ENCODE data around the gene GALNT10. TPM values are rescaled to one million over a fixed set of nuclear protein-coding genes. Genes with fewer than 3 reads are reported as not detected.

GALNT10 gene
- total and polyA plus RNA-seq, 9 of the 15 experiments (the other 6 are each of a cell fraction or from before 2014, with no cell fraction given), result 4.6 to 37.1 (median 13.3) TPM

- CTCF ChIA-PET (ENCODE audit: low intra/inter-chr PET ratio), result no interaction called here
- no peak overlapping the region for H3K9ac ChIP-seq (ENCODE audit: insufficient read depth in 1 of 2, low read depth in 2 of 2, low read length in 2 of 2)
- no peak for FAIRE-seq
- TF ChIP-seq HCFC1 (IDR thresholded peaks at IDR 0.05; ENCODE audit: low read depth, low read length), result no peak
- TF ChIP-seq ETS2 (tag; IDR thresholded peaks at IDR 0.05; ENCODE audit: borderline replicate concordance, poor library complexity, severe bottlenecking), result no peak
- TF ChIP-seq ZNF445 (CRISPR knock-in tag; IDR thresholded peaks at IDR 0.05; ENCODE audit: low read depth), result no peak
- TF ChIP-seq TOE1 (IDR thresholded peaks at IDR 0.05; ENCODE audit: borderline replicate concordance), result no peak
- TF ChIP-seq TOE1 (CRISPR knock-in tag; IDR thresholded peaks at IDR 0.05; ENCODE audit: borderline replicate concordance, low read depth), result no peak
- TF ChIP-seq HBP1 (CRISPR knock-in tag; IDR thresholded peaks at IDR 0.05), result no peak
- TF ChIP-seq ZBTB33 (CRISPR knock-in tag; IDR thresholded peaks at IDR 0.05), result no peak
- no peak for TF ChIP-seq ELK1 (CRISPR knock-in tag; IDR thresholded peaks at IDR 0.05)
- no peak for TF ChIP-seq EHMT2 (IDR thresholded peaks at IDR 0.05)
- TF ChIP-seq MAFF (IDR thresholded peaks at IDR 0.05; ENCODE audit: low read length), result no peak
- TF ChIP-seq ARID1B (IDR thresholded peaks at IDR 0.05), result no peak
- TF ChIP-seq ZBTB8A (IDR thresholded peaks at IDR 0.05; ENCODE audit: partially characterized antibody), result no peak
- no peak for TF ChIP-seq CBX5 (IDR thresholded peaks at IDR 0.05; ENCODE audit: borderline replicate concordance, low read depth)
- TF ChIP-seq ZBTB5 (IDR thresholded peaks at IDR 0.05), result no peak
- TF ChIP-seq POLR2B (IDR thresholded peaks at IDR 0.05; ENCODE audit: low read depth, partially characterized antibody), result no peak
Measured at GRCh38 chr5:154308443-154309370, 118.2 kb downstream of the GALNT10 start.

More at GRCh38 chr5:154308443-154309370, 118.2 kb downstream of the GALNT10 start:
- DNase-seq (ENCODE audit: extremely low read depth in 1 of 4, low spot score in 3 of 4) (no peak), ATAC-seq (no peak)
- no peaks in the 10 kb centered on the region for H3K79me2 ChIP-seq (ENCODE audit: control insufficient read depth, insufficient read depth, low read length)
- no peak overlapping the region for H3K4me3 ChIP-seq
- H4K20me1 ChIP-seq (replicated peaks; ENCODE audit: control insufficient read depth, insufficient read depth, low read length), result no peaks in the 10 kb centered on the region; the same call in 1 of the 2 replicates
- BruUV-seq (replicated peaks), result no TSS peak
- H2AFZ ChIP-seq (ENCODE audit: low read depth, low read length), result no peak overlapping the region
- H3K36me3 ChIP-seq (ENCODE audit: control insufficient read depth, insufficient read depth, low read length), result no peaks in the 10 kb centered on the region
- intact Hi-C loops (cut with micrococcal nuclease) (no loop called here), in situ Hi-C loops (cut with MboI) (no loop called here)
- 69% methylated on average over 7 of the region's 7 CpGs for WGBS (ENCODE audit: insufficient coverage, low coverage, missing lambda C conversion rate)
- no peaks in the 10 kb centered on the region for H3K4me1 ChIP-seq (replicated peaks in 1 of 2; ENCODE audit: control insufficient read depth in 2 of 2, insufficient read depth in 2 of 2, low read length in 2 of 2)
- no peaks in the 10 kb centered on the region for H3K9me3 ChIP-seq (replicated peaks; ENCODE audit: control insufficient read depth, insufficient read depth, low read depth, low read length)
- no peaks in the 10 kb centered on the region for H3K9me1 ChIP-seq (ENCODE audit: control insufficient read depth, insufficient read depth, low read length)
- H3K27me3 ChIP-seq (ENCODE audit: control insufficient read depth in 2 of 2, insufficient read depth in 2 of 2, low read length in 2 of 2), result no peaks in the 10 kb centered on the region
- POLR2A ChIA-PET, result interaction anchor here (0.7 kb wide), 2 partner anchors 12 to 14 kb away, joined by 3 read pairs; no protein-coding TSS in a partner anchor
- no peak overlapping the region for H3K27ac ChIP-seq (ENCODE audit: extremely low read depth, low read depth, low read length)
- no peak overlapping the region for H3K4me2 ChIP-seq (ENCODE audit: insufficient read depth, low read length)

Data from K562 (cell line).